ENCODE data around the gene INTS11.
A peak's percentile ranks its signal among the peaks of the same experiment; 100 is the strongest.

INTS11 gene

DNA sequence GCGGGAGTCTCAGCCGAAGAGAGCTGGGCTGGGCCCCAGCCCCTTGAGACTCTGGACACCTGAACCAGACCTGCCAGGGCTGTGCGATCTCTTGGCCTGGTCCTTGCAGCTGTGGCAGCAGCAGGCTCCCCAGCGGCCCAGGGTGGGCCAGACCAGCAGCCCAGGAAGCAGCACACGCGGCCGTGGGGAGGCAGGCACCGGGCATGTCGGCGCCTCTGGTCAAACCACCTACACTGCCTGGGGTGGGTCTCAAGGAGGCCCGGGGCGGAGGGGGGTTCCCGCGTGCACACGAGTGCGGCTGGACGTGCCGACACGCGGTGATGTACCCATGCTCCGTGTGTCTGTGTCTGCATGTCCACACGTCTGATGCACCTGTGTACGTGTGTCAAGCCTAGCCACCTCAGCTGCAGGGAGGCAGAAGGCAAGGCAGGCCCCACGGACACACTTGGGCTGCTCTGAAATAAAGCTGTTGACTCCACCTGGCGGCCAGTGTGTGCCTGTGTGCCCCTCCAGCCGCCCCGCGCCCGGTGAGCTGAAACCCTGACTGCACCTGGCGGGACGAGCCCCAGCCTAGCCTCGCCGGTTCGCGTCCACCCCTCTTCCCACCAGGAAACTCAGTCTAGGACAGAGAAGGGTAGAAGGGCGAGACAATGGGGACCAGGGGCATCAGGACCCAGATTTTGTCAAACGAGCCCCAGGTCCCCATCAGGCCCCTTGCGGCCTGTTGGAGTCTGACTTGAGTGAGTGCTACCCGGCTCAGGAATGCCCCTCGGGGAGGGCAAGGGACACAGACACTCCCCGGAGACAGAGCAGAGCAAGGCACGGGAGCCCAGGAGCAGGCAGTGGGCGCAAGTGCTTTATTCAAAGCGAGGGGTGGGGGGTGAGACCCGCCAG, 32.7 kb downstream of the INTS11 start:
- H4K20me1 ChIP-seq (ENCODE audit: control insufficient read depth, insufficient read depth, low read depth, low read length) = no peaks in the 10 kb centered on the region
- H3K4me2 ChIP-seq (ENCODE audit: low read length) = no peak overlapping the region
- H3K4me3 ChIP-seq (ENCODE audit: low read length) = no peak overlapping the region
- H3K36me3 ChIP-seq (ENCODE audit: control insufficient read depth, low read length) = no peaks in the 10 kb centered on the region
- no peaks in the 10 kb centered on the region for H3K9me2 ChIP-seq (replicated peaks; ENCODE audit: control insufficient read depth, low read length)
- H3K27ac ChIP-seq (ENCODE audit: low read depth, low read length) = no peak overlapping the region
- no peaks in the 10 kb centered on the region for H3K27me3 ChIP-seq (ENCODE audit: control insufficient read depth, low read length)
- H3K79me2 ChIP-seq (ENCODE audit: control insufficient read depth, low read length) = no peaks in the 10 kb centered on the region
- H3F3A ChIP-seq (ENCODE audit: control insufficient read depth, insufficient read depth) = no peaks in the 10 kb centered on the region
- H3K4me1 ChIP-seq (ENCODE audit: control insufficient read depth, low read length) = no peaks in the 10 kb centered on the region
- no peaks in the 10 kb centered on the region; the same call in 1 of the 2 replicates for H3K9me3 ChIP-seq (ENCODE audit: control insufficient read depth, insufficient read depth, low read length)
- TF ChIP-seq CTCF (IDR thresholded peaks at IDR 0.05; ENCODE audit: low read depth, low read length, poor library complexity, severe bottlenecking) = peak; percentile 73
- TF ChIP-seq EZH2phosphoT487 (IDR thresholded peaks at IDR 0.05; ENCODE audit: borderline replicate concordance, low read length) = no peak

DNA sequence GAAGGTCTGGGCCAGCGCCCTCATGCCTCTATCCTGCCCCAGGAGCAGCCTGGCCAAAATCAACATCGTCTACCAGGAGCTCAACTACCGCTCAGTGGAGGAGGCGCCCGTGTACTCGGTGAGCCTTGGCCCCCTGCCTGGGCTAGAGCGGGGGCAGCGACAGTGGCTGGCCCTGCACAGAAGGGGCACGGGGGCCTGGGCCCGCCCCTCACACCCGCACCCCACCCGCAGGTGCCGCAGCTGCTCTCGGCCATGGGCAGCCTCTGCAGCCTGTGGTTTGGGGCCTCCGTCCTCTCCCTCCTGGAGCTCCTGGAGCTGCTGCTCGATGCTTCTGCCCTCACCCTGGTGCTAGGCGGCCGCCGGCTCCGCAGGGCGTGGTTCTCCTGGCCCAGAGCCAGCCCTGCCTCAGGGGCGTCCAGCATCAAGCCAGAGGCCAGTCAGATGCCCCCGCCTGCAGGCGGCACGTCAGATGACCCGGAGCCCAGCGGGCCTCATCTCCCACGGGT, 33.4 kb downstream of the INTS11 start:
- Histone ChIP-seq H3K4me3 (ENCODE audit: low read length) (no peak overlapping the region), H3F3A (ENCODE audit: control insufficient read depth, insufficient read depth) (no peaks in the 10 kb centered on the region), H3K4me1 (ENCODE audit: control insufficient read depth, low read length) (no peaks in the 10 kb centered on the region), H3K9me2 (replicated peaks; ENCODE audit: control insufficient read depth, low read length) (no peaks in the 10 kb centered on the region), H3K27me3 (ENCODE audit: control insufficient read depth, low read length) (no peaks in the 10 kb centered on the region), H3K79me2 (ENCODE audit: control insufficient read depth, low read length) (no peaks in the 10 kb centered on the region), H3K9me3 (ENCODE audit: control insufficient read depth, insufficient read depth, low read length) (no peaks in the 10 kb centered on the region; the same call in 1 of the 2 replicates), H4K20me1 (ENCODE audit: control insufficient read depth, insufficient read depth, low read depth, low read length) (no peaks in the 10 kb centered on the region), H3K36me3 (ENCODE audit: control insufficient read depth, low read length) (no peaks in the 10 kb centered on the region), H3K4me2 (ENCODE audit: low read length) (no peak overlapping the region), H3K27ac (ENCODE audit: low read depth, low read length) (no peak overlapping the region)
- TF ChIP-seq CTCF (IDR thresholded peaks at IDR 0.05; ENCODE audit: low read depth, low read length, poor library complexity, severe bottlenecking) (no peak), EZH2phosphoT487 (IDR thresholded peaks at IDR 0.05; ENCODE audit: borderline replicate concordance, low read length) (no peak)

DNA sequence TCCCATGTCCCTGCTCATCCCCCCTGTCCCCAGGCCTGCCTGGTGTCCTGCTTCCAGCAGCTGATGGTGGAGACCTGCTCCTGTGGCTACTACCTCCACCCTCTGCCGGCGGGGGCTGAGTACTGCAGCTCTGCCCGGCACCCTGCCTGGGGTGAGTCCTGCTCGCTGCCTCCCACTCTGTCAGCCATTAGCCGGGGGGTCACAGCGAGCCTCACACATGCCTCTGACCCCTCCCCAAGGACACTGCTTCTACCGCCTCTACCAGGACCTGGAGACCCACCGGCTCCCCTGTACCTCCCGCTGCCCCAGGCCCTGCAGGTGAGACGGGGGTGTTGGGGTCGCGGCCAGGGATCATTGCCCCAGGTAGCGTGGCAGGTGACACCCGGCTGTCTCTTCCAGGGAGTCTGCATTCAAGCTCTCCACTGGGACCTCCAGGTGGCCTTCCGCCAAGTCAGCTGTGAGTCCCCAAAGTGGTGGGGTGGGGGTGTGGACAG, 34.2 kb downstream of the INTS11 start:
- no peaks in the 10 kb centered on the region for H3K4me1 ChIP-seq (ENCODE audit: control insufficient read depth, low read length)

More for the DNA sequence above, 34.2 kb downstream of the INTS11 start:
- H3K36me3 ChIP-seq (ENCODE audit: control insufficient read depth, low read length) = no peaks in the 10 kb centered on the region
- H3K4me2 ChIP-seq (ENCODE audit: low read length) = no peak overlapping the region
- TF ChIP-seq CTCF (IDR thresholded peaks at IDR 0.05; ENCODE audit: low read depth, low read length, poor library complexity, severe bottlenecking) (no peak), EZH2phosphoT487 (IDR thresholded peaks at IDR 0.05; ENCODE audit: borderline replicate concordance, low read length) (no peak)
- H3K79me2 ChIP-seq (ENCODE audit: control insufficient read depth, low read length) = no peaks in the 10 kb centered on the region
- H3K27ac ChIP-seq (ENCODE audit: low read depth, low read length) = no peak overlapping the region
- H3K27me3 ChIP-seq (ENCODE audit: control insufficient read depth, low read length) = no peaks in the 10 kb centered on the region
- no peaks in the 10 kb centered on the region; the same call in 1 of the 2 replicates for H3K9me3 ChIP-seq (ENCODE audit: control insufficient read depth, insufficient read depth, low read length)
- H3F3A ChIP-seq (ENCODE audit: control insufficient read depth, insufficient read depth) = no peaks in the 10 kb centered on the region
- no peak overlapping the region for H3K4me3 ChIP-seq (ENCODE audit: low read length)
- H3K9me2 ChIP-seq (replicated peaks; ENCODE audit: control insufficient read depth, low read length) = no peaks in the 10 kb centered on the region
- H4K20me1 ChIP-seq (ENCODE audit: control insufficient read depth, insufficient read depth, low read depth, low read length) = no peaks in the 10 kb centered on the region
